PFSK-1 (cell line): ENCODE results near the gene LORICRIN.

Experiments used
- POLR2AphosphoS5 ChIP-seq: IDR thresholded peaks from 2 replicates; pipeline ENCODE4 v1.6.1; 2012; ENCODE audit warnings: low read depth, mild to moderate bottlenecking, control low read depth, low read length, moderate library complexity
- TF ChIP-seq, protein P1 (sequence below), 2 experiments: IDR thresholded peaks; 2 replicates each; pipeline versions ENCODE4 v1.6.1 to v1.8.0; 2011 to 2012; ENCODE audit warnings: low read depth in 2 of 2, low read length in 2 of 2, control low read depth in 1 of 2, inconsistent platforms in 1 of 2, mild to moderate bottlenecking in 1 of 2, moderate library complexity in 1 of 2; ENCODE audit not compliant: insufficient read depth in 1 of 2

DNA sequence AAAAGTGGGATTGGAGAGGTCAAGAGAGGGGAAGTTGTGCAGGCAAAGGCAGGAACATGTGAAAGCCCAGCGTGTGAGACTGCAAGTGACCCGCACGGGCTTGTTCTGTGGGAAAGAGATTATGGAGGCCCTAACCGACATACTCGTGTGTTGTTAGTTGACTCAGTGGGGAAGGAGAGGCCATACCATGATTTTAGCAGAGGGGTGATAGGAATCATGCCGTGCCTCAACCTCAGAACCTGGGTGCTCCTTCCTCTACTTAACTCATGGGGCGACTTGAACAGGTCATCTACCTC, 33.9 kb downstream of the LORICRIN start:
- TF ChIP-seq, protein P1, sequence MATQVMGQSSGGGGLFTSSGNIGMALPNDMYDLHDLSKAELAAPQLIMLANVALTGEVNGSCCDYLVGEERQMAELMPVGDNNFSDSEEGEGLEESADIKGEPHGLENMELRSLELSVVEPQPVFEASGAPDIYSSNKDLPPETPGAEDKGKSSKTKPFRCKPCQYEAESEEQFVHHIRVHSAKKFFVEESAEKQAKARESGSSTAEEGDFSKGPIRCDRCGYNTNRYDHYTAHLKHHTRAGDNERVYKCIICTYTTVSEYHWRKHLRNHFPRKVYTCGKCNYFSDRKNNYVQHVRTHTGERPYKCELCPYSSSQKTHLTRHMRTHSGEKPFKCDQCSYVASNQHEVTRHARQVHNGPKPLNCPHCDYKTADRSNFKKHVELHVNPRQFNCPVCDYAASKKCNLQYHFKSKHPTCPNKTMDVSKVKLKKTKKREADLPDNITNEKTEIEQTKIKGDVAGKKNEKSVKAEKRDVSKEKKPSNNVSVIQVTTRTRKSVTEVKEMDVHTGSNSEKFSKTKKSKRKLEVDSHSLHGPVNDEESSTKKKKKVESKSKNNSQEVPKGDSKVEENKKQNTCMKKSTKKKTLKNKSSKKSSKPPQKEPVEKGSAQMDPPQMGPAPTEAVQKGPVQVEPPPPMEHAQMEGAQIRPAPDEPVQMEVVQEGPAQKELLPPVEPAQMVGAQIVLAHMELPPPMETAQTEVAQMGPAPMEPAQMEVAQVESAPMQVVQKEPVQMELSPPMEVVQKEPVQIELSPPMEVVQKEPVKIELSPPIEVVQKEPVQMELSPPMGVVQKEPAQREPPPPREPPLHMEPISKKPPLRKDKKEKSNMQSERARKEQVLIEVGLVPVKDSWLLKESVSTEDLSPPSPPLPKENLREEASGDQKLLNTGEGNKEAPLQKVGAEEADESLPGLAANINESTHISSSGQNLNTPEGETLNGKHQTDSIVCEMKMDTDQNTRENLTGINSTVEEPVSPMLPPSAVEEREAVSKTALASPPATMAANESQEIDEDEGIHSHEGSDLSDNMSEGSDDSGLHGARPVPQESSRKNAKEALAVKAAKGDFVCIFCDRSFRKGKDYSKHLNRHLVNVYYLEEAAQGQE (IDR thresholded peaks at IDR 0.05; ENCODE audit: insufficient read depth in 1 of 2, low read depth in 2 of 2, low read length in 2 of 2), result no peak
- no peak for TF ChIP-seq POLR2AphosphoS5
